Loucy (cell line): Measurements from ENCODE around the gene PPFIBP2.

Source experiments
- H2AFZ ChIP-seq: fragments of 200-600 bp; sonication (generic); 2 replicates; pipeline ENCODE4 v1.6.0; 2016; ENCODE audit warnings: antibody characterized with exemption, mild to moderate bottlenecking, low read length, moderate library complexity
- H3F3A ChIP-seq: fragments of 200-600 bp; 2 replicates; pipeline ENCODE4 v1.6.0; 2016; ENCODE audit warnings: antibody characterized with exemption, low read depth, mild to moderate bottlenecking
- H3K27me3 ChIP-seq: fragments of 200-600 bp; sonication (generic); 2 replicates; pipeline ENCODE4 v1.6.1; 2014; ENCODE audit warnings: low read length, mild to moderate bottlenecking; ENCODE audit not compliant: insufficient read depth, poor library complexity, severe bottlenecking
- H3K36me3 ChIP-seq: fragments of 200-600 bp; sonication (generic); 2 replicates; pipeline ENCODE4 v1.6.1; 2016; ENCODE audit warnings: low read length; ENCODE audit not compliant: insufficient read depth
- H3K4me1 ChIP-seq: fragments of 200-600 bp; sonication (generic); 2 replicates; pipeline ENCODE4 v1.5.1; 2014; ENCODE audit warnings: low read length, mild to moderate bottlenecking; ENCODE audit not compliant: insufficient read depth, poor library complexity, severe bottlenecking
- H3K4me2 ChIP-seq: fragments of 200-600 bp; sonication (generic); 2 replicates; pipeline ENCODE4 v1.6.0; 2014; ENCODE audit warnings: antibody characterized with exemption, low read length, low read depth, mild to moderate bottlenecking; ENCODE audit not compliant: poor library complexity, severe bottlenecking
- H3K4me3 ChIP-seq: fragments of 200-600 bp; sonication (generic); 2 replicates; pipeline ENCODE4 v1.5.1; 2014; ENCODE audit warnings: low read length, mild to moderate bottlenecking, mixed read lengths; ENCODE audit not compliant: poor library complexity, severe bottlenecking
- H3K79me2 ChIP-seq: fragments of 200-600 bp; sonication (generic); 2 replicates; pipeline ENCODE4 v1.6.1; 2014; ENCODE audit warnings: low read length; ENCODE audit not compliant: insufficient read depth
- H3K9ac ChIP-seq: fragments of 200-600 bp; sonication (generic); 2 replicates; pipeline ENCODE4 v1.6.0; 2014; ENCODE audit warnings: mild to moderate bottlenecking, low read depth, low read length, moderate library complexity; ENCODE audit not compliant: poor library complexity, severe bottlenecking
- H3K9me2 ChIP-seq: fragments of 200-600 bp; sonication (generic); replicated peaks from 2 replicates; pipeline ENCODE4 v1.6.1; 2016; ENCODE audit warnings: low read depth, low read length, mixed read lengths
- H3K9me3 ChIP-seq: fragments of 200-600 bp; sonication (generic); 2 replicates; pipeline ENCODE4 v1.6.1; 2014; ENCODE audit warnings: mild to moderate bottlenecking, antibody characterized with exemption, low read length, low read depth; ENCODE audit not compliant: insufficient read depth
- H4K20me1 ChIP-seq: fragments of 200-600 bp; sonication (generic); 2 replicates; pipeline ENCODE4 v1.6.0; 2014; ENCODE audit warnings: antibody characterized with exemption, low read length, mild to moderate bottlenecking; ENCODE audit not compliant: insufficient read depth, poor library complexity, severe bottlenecking
- CTCF ChIP-seq: fragments of 200-600 bp; sonication (generic); conservative IDR thresholded peaks from 2 replicates; pipeline ENCODE4 v1.5.1; 2014; ENCODE audit warnings: mild to moderate bottlenecking, antibody characterized with exemption, low read length
- EZH2phosphoT487 ChIP-seq: fragments of 200-600 bp; IDR thresholded peaks from 2 replicates; pipeline ENCODE4 v1.6.1; 2018; ENCODE audit warnings: antibody characterized with exemption, mild to moderate bottlenecking, moderate library complexity, borderline replicate concordance

Gene PPFIBP2

GRCh38 chr11:7540830-7541555 lies 27.2 kb downstream of the PPFIBP2 start:
- Histone ChIP-seq H3K9me2 (no peaks in the 10 kb centered on the region), H3K36me3 (no peaks in the 10 kb centered on the region), H3K79me2 (no peaks in the 10 kb centered on the region), H3K9ac (no peak overlapping the region), H3F3A (no peaks in the 10 kb centered on the region), H3K9me3 (no peaks in the 10 kb centered on the region), H3K4me2 (no peak overlapping the region), H2AFZ (no peak overlapping the region), H3K4me3 (no peak overlapping the region), H4K20me1 (no peaks in the 10 kb centered on the region), H3K4me1 (no peaks in the 10 kb centered on the region), H3K27me3 (no peaks in the 10 kb centered on the region)
- TF ChIP-seq EZH2phosphoT487 (no peak), CTCF (no peak)

GRCh38 chr11:7543302-7543701 lies 29.5 kb downstream of the PPFIBP2 start:
- no peak overlapping the region for H3K4me2 ChIP-seq
- no peaks in the 10 kb centered on the region for H3K79me2 ChIP-seq
- H4K20me1 ChIP-seq = no peaks in the 10 kb centered on the region
- no peak for TF ChIP-seq EZH2phosphoT487
- no peak for TF ChIP-seq CTCF
- no peak overlapping the region for H3K4me3 ChIP-seq
- no peak overlapping the region for H2AFZ ChIP-seq
- no peaks in the 10 kb centered on the region for H3K9me2 ChIP-seq
- no peak overlapping the region for H3K9ac ChIP-seq
- H3K4me1 ChIP-seq = no peaks in the 10 kb centered on the region
- no peaks in the 10 kb centered on the region for H3K9me3 ChIP-seq
- no peaks in the 10 kb centered on the region for H3K36me3 ChIP-seq
- H3K27me3 ChIP-seq = no peaks in the 10 kb centered on the region
- no peaks in the 10 kb centered on the region for H3F3A ChIP-seq

GRCh38 chr11:7544021-7544420 lies 30.2 kb downstream of the PPFIBP2 start:
- H3K4me2 ChIP-seq = no peak overlapping the region
- no peaks in the 10 kb centered on the region for H3K4me1 ChIP-seq
- no peak overlapping the region for H3K4me3 ChIP-seq
- no peak overlapping the region for H2AFZ ChIP-seq
- H3K36me3 ChIP-seq = no peaks in the 10 kb centered on the region
- H3K79me2 ChIP-seq = no peaks in the 10 kb centered on the region
- no peak overlapping the region for H3K9ac ChIP-seq
- TF ChIP-seq CTCF = no peak
- no peak for TF ChIP-seq EZH2phosphoT487
- no peaks in the 10 kb centered on the region for H3K27me3 ChIP-seq
- no peaks in the 10 kb centered on the region for H3F3A ChIP-seq
- no peaks in the 10 kb centered on the region for H3K9me2 ChIP-seq
- no peaks in the 10 kb centered on the region for H4K20me1 ChIP-seq
- H3K9me3 ChIP-seq = no peaks in the 10 kb centered on the region
